ENCODE data around the gene SLC17A2. TPM values are rescaled to one million over a fixed set of nuclear protein-coding genes. Genes with fewer than 3 reads are reported as not detected.

Gene SLC17A2
- total and polyA plus RNA-seq, 2 of the 13 experiments (the other 11 are each of a cell fraction or from before 2014, with no cell fraction given), result 11.2 to 32.4 TPM

DNA sequence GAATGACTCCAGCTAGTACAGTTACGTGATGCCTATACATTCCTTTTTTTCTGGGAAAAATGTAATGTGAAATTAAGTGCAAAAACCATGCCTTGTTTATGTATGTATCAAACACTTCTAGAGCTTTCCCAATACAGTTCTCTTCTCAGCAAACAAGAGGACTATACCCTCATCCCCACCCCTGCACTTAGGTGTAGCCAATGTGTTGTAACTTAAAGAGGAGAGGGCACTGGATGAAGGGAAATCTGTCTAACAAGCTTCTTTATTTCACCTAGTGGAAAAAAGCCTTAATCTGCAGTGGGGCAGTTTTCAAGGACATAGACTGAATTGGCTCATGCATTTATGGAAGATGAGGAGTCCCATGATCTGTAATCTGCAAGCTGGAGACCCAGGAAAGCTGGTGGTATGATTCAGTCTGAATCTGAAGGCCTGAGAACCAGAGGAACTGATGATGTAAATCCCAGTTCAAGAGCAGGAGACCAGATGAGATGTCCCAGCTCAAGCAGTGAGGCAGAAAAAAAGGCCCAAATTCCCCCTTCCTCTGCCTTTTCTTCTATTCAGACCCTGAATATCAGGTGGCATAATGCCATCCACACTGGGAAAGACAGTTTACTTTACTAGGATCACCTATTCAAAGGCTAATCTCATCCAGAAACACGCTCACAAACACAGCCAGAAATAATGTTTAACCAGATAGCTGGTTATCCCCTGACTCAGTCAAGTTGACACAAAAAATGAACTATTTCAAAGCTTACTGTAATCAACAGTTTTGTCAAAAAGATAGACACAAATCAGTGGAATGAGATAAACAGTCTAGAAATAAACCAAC lies 30.7 kb downstream of the SLC17A2 start (continued):
- TF ChIP-seq MTA1 (CRISPR knock-in tag; IDR thresholded peaks at IDR 0.05; ENCODE audit: borderline replicate concordance) (no peak), FOXK1 (CRISPR knock-in tag; IDR thresholded peaks at IDR 0.05; ENCODE audit: borderline replicate concordance, low read depth) (0 out of 2 replicates have a peak, but pooled peaks have one; percentile 31), MAFF (IDR thresholded peaks at IDR 0.05; ENCODE audit: low read depth, low read length) (peak; percentile 26; the same call in 1 of the 2 replicates), EEA1 (CRISPR knock-in tag; IDR thresholded peaks at IDR 0.05; ENCODE audit: borderline replicate concordance) (no peak), RAD51 (IDR thresholded peaks at IDR 0.05; ENCODE audit: borderline replicate concordance) (no peak), CHCHD3 (CRISPR knock-in tag; IDR thresholded peaks at IDR 0.05) (no peak), HDAC1 (CRISPR knock-in tag; IDR thresholded peaks at IDR 0.05) (0 out of 2 replicates have a peak, but pooled peaks have one; percentile 34), MEIS1 (CRISPR knock-in tag; IDR thresholded peaks at IDR 0.05; ENCODE audit: borderline replicate concordance) (no peak), ZNF484 (CRISPR knock-in tag; IDR thresholded peaks at IDR 0.05; ENCODE audit: borderline replicate concordance, low read depth) (no peak), TGIF2 (CRISPR knock-in tag; IDR thresholded peaks at IDR 0.05) (no peak), ZNF121 (CRISPR knock-in tag; IDR thresholded peaks at IDR 0.05) (0 out of 2 replicates have a peak, but pooled peaks have one; percentile 63), AKAP8 (CRISPR knock-in tag; IDR thresholded peaks at IDR 0.05) (no peak), DR1 (CRISPR knock-in tag; IDR thresholded peaks at IDR 0.05) (no peak), ZSCAN9 (CRISPR knock-in tag; IDR thresholded peaks at IDR 0.05; ENCODE audit: borderline replicate concordance) (0 out of 2 replicates have a peak, but pooled peaks have one; percentile 79), ZBTB44 (CRISPR knock-in tag; IDR thresholded peaks at IDR 0.05) (no peak), ZNF644 (CRISPR knock-in tag; IDR thresholded peaks at IDR 0.05; ENCODE audit: low read depth) (peak; percentile 23; the same call in 1 of the 2 replicates), ZNF747 (CRISPR knock-in tag; IDR thresholded peaks at IDR 0.05; ENCODE audit: borderline replicate concordance) (0 out of 2 replicates have a peak, but pooled peaks have one; percentile 49)
- TF ChIP-seq, protein P1, sequence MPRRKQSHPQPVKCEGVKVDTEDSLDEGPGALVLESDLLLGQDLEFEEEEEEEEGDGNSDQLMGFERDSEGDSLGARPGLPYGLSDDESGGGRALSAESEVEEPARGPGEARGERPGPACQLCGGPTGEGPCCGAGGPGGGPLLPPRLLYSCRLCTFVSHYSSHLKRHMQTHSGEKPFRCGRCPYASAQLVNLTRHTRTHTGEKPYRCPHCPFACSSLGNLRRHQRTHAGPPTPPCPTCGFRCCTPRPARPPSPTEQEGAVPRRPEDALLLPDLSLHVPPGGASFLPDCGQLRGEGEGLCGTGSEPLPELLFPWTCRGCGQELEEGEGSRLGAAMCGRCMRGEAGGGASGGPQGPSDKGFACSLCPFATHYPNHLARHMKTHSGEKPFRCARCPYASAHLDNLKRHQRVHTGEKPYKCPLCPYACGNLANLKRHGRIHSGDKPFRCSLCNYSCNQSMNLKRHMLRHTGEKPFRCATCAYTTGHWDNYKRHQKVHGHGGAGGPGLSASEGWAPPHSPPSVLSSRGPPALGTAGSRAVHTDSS (CRISPR knock-in tag; conservative IDR thresholded peaks at IDR 0.05), result no peak
- TF ChIP-seq, protein P2, sequence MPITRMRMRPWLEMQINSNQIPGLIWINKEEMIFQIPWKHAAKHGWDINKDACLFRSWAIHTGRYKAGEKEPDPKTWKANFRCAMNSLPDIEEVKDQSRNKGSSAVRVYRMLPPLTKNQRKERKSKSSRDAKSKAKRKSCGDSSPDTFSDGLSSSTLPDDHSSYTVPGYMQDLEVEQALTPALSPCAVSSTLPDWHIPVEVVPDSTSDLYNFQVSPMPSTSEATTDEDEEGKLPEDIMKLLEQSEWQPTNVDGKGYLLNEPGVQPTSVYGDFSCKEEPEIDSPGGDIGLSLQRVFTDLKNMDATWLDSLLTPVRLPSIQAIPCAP (CRISPR knock-in tag; IDR thresholded peaks at IDR 0.05; ENCODE audit: low read depth), result no peak
- TF ChIP-seq, protein P3, sequence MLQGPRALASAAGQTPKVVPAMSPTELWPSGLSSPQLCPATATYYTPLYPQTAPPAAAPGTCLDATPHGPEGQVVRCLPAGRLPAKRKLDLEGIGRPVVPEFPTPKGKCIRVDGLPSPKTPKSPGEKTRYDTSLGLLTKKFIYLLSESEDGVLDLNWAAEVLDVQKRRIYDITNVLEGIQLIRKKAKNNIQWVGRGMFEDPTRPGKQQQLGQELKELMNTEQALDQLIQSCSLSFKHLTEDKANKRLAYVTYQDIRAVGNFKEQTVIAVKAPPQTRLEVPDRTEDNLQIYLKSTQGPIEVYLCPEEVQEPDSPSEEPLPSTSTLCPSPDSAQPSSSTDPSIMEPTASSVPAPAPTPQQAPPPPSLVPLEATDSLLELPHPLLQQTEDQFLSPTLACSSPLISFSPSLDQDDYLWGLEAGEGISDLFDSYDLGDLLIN (CRISPR knock-in tag; IDR thresholded peaks at IDR 0.05; ENCODE audit: borderline replicate concordance), result no peak
- TF ChIP-seq, protein P4, sequence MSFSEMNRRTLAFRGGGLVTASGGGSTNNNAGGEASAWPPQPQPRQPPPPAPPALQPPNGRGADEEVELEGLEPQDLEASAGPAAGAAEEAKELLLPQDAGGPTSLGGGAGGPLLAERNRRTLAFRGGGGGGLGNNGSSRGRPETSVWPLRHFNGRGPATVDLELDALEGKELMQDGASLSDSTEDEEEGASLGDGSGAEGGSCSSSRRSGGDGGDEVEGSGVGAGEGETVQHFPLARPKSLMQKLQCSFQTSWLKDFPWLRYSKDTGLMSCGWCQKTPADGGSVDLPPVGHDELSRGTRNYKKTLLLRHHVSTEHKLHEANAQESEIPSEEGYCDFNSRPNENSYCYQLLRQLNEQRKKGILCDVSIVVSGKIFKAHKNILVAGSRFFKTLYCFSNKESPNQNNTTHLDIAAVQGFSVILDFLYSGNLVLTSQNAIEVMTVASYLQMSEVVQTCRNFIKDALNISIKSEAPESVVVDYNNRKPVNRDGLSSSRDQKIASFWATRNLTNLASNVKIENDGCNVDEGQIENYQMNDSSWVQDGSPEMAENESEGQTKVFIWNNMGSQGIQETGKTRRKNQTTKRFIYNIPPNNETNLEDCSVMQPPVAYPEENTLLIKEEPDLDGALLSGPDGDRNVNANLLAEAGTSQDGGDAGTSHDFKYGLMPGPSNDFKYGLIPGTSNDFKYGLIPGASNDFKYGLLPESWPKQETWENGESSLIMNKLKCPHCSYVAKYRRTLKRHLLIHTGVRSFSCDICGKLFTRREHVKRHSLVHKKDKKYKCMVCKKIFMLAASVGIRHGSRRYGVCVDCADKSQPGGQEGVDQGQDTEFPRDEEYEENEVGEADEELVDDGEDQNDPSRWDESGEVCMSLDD (CRISPR knock-in tag; IDR thresholded peaks at IDR 0.05; ENCODE audit: borderline replicate concordance), result no peak
